NOMO-1 treated with DMSO at 0.1 percent for 48 hours (cell line): ENCODE measurements around the gene CCDC180.
"Not testable (repeated sequence)": the region's sequence is repeated elsewhere in the genome, so short reads cannot be mapped to it uniquely, and the experiment has no call there.

Source experiments
- DNase-seq: peaks from one replicate; lab custom pipeline; 2025; ENCODE audit not compliant: unreplicated experiment; lab: John Stamatoyannopoulos, UW

The CCDC180 gene

DNA sequence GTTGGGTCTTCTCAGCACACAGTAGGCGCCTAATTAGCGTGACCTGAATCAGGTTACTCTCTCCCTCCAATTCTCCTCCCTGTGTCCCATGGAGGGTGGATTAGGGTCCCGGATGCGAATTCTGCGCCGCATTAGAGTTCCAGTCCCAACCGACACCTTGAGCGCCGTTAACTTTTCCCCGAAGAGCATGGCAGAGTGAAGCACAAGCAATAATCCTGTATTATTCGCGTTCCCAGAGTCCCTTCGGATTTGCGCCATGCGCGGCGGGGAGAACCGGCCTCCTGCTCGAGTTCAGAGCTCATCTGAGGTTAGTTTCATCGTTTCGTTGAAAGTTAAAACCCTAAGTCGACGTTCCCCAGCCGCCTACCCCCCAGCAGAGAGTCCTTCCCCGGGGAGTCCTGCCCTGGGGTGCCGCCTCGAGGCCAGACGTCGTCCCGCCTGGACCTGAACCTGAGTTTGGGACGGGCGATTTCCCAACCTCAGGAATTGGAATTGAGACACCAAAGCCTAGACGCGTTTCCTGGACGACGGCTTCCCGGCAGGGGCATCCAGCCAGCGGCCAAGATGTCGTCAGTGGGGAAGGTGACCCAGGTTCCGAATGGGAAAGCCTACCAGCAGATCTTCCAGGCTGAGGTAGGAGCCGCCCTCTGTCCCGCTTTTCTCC is at the start of gene CCDC180:
Gene CCDC180 (plus strand): TSS at position 160 of the 664 bp plus-strand sequence. CDS start 405 bp downstream, at position 565.
- DNase-seq = no peak

DNA sequence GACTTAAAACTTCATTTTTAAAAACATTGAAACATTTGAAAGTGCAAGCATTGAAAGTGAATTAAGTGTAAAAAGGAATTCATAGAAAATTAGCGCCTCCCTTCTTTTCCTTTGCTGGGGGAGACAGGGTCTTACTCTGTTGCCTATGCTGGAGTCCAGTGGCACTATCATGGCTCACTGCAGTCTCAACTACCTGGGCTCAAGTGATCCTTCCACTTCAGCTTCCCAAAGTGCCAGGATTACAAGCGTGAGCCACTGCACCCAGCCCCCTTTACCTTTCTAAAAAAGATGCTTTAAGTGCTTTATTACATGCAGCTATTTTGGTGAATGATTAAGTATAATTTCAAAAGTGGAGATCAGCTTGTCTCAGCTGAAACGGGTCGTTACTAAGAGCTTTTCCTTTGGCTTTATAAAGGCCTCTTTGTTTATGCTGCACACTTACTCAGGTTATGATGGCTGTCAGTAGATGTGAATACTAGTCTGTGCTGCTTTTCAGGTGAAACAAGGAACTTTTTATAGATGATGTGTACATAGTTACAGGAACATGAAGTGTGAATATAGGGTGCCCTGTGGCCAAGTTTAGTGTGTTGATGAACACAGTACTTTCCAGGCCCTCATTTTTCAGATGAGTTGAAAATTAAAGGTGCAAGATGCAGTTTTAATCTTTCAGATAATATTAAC is 47.5 kb upstream of the CCDC180 start:
- not testable (repeated sequence) for DNase-seq

DNA sequence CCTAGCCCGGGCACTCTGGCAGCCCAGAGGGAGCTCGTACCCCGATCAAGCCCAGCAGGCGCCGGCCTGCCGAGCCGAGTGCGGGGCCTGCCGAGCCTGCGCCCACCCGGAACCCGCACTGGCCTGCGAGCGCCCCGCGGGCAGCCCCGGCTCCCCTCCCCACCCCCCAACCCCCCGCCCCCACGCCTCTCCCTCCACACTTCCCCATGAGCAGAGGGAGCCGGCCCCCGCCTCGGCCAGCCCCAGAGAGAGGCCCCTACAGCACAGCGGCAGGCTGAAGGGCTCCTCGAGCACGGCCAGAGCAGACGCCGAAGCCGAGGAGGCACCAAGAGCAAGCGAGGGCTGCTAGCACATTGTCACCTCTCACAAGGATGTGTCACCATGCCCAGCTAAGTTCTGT is 36.2 kb upstream of the CCDC180 start:
- DNase-seq = no peak

DNA sequence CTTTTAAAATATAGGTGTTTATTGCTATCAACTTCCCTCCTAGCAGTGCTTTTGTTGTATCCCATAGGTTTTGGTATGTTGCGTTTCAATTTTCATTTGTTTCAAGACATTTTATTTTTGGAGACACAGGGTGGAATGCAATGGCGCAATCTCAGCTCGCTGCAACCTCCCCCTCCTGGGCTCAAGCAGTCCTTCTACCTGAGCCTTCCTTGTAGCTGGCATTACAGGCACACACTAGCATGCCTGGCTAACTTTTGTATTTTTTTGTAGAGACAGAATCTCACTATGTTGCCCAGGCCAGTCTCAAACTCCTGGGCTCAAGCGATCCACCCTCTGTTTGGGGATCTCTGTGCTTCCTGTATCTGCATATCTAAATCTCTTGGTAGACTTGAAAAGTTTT is 35.4 kb upstream of the CCDC180 start:
- no peak for DNase-seq

DNA sequence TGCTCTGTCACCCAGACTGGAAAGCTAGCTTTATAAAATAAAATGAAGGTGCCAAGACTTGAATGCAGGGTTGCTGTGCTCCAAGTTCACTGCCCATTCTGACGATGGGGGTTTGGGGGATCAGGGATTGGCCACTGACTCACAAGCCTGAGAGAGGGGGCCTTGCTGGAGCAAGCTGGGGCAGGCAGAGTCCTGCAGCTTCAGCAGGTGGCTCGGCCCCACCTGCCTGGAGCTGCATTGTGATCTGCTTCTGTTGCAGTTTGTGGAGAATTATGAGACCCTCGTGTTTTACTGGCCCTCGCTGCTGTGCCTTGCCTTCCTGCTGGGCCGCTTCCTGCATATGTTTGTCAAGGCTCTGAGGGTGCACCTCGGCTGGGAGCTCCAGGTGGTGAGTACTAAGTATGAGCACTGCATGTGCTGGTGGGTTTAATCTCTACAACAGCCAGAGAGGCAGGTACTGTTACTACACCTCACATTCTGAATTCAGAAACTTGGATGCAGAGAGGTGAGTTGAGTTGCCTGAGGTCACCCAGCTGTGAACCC is 31.1 kb upstream of the CCDC180 start:
- DNase-seq = no peak

DNA sequence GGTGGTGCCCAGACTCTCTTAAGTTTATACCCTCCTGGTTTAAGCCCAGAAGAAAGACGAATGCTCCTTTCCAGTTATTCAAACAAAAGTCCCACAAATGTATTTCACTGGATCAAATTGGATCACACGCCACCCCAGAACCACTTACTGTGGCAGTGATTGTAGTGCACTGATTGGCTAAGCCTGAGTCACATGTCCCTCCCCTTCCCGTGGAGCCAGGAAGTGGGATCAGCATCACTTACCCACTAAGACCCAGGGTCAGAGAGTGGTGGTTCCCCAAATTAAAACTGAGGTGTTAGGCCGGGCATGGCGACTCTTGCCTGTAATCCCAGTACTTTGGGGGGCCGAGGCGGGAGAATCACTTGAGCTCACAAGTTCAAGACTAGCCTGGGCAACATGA is 29.5 kb upstream of the CCDC180 start:
- no peak for DNase-seq

DNA sequence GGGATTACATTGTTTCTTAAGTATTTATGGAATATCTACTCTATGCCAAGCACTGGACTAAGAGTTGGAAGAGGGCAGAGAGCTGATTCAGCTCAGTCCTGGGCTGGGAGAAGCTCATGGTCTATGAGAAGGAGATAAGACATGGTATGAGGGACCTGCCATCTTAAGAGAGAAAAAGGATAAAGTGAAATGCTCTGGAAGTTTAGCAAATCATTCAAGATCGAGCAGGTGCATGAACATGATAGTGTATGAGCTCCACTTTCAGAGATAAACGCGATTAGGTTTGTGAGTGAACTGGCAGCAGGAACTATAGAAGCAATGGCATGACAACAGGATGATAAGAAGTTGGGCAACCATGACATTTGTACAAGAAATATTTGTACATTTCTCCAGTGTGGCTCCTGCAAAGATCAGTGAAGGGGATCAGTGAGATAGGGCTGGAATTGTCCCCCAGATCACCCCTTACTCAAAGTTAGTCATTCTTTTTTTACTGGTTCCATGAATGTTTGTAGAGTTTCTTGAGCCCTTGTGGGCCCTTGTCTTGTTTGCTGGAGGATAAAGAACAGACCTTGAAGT is 26.6 kb upstream of the CCDC180 start:
- no peak for DNase-seq

DNA sequence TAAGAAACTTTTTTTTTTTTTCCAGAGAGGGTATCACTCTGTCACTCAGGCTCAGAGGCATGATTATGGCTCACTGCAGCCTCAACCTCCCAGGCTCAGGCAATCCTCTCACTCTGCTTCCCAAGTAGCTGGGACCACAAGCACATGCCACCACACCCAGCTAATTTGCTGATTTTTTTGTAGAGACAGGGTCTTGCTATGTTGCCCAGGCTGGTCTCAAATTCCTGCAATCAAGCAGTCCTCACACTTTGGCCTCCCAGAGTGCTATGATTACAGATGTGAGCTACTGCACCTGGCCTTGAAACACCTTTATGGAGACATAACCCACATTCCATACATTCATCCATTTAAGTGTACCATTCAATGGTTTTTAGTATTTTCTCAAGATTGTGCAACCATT is 23.7 kb upstream of the CCDC180 start:
- no peak for DNase-seq

DNA sequence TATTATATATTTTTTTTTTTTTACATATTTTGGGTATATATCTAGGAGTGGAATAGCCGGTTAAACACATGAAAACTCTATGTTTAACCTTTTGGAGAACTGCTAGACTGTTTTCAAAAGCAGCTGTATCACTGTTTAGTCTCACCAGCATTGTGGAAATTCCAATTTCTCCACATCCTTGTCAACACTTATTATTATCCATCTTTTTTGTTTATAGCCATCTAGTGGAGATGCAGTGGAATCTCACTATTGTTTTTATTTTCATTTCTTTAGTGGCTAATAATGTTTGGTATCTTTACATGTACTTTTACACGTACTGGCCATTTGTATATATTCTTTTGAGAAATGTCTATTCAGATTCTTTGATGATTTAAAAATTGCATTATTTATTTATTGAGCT is 22.7 kb upstream of the CCDC180 start:
- no peak for DNase-seq

DNA sequence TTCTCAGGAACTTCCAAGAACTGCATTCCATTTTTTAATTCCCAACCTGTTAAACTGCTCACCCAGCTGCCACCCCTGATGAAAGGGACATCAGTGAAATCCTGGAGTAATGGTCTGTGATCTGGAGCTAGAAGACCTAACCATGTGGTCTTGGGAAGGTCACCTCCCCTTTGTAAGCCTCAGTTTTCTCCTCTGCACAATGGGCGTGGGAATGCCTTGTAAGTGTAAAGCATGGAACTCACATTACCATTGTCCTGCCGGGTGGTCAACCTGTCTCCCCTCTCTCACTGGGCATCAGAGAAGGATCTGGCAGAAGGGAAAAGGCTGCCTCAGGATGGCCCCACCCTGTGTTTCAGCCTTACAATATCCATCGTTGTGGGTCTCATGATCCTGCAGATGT is 15.3 kb upstream of the CCDC180 start:
- no peak for DNase-seq

DNA sequence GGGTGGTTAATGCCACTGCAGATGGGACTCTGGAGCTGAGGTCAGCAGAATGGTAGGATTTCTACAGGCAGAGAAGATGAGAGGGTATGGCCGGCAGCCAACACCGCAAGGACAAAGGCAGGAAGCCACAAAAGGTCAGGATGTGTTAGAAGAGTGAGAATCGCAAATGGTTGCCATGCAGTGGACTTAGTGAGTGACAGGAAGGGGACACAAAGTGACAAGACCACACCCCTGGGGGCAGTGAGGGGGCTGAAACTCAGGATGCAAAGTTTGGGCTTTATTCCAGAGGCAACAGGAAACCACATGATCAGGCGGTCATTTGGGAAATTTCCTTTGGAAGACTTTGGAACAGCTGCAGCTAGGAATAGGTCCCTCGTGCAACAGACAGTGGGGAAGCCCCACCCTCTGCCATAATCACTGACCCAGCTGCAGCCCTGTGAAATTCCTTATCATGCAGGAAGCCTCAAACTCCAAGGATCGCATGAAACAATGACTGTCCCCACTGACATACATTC is 14.2 kb upstream of the CCDC180 start:
- DNase-seq = no peak

DNA sequence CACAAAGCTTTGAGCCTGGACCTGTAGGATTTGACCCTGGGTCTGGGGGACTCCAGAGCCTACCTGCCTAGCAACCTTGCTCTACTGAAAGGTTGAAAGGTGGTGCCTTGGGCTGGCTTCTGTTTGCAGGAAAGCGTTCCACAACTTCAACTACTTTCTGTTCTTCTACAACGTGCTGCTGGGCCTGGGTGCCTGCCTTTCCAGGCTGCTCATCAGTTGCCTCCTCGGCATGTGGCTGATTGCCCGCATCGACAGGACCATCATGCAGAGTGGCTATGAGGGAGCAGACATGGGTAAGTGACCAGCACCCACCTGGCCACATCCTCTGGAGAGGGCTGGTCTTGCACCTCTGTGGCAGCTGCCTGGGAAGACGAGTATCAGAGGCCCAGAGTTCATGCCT is 13.6 kb upstream of the CCDC180 start:
- no peak for DNase-seq

DNA sequence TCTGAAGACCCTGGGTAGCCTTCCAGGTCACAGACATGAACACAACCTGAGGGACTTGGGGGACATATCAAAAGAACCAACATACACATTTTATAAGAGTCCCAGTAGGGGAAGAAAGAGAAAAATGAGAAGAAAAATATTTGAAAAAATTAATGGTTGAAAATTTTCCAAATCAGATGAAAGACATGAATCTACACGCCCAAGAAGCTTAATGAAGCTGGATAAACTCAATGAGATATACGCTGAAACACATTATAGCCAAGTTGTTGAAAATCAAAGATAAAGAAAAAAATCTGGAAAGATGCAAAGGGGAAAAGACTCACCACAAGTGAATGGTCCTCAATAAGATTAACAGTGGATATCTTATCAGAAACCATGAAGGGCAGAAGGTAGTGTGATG is 9.6 kb upstream of the CCDC180 start:
- DNase-seq = no peak

DNA sequence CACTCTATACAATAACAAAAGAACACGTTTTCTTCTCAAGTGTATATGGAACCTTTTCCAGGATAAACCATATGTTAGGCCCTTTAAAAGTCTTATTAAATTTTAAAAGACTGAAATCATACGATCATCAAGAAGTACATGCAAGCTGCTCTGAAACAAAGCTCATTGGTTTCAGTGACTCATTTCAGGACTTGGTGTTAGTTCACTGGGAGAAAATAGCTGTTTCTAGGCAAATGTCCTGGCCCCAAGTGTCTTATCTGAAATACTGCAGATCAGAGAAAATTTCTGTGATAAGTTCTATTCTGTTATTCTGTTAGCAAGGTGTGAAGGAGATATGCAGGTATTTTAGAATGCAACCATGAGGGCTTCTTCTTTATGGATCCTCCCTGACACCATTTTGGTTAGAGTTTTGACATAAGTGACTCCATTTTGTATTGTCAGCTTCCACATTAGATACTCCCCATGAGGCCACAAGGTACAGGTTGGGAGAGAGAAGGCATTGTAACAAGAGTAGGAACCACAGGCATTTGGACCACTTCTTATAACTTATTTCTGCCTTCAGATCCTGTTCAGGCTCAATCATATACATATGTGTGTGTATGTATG is 7.5 kb upstream of the CCDC180 start:
- DNase-seq = no peak

DNA sequence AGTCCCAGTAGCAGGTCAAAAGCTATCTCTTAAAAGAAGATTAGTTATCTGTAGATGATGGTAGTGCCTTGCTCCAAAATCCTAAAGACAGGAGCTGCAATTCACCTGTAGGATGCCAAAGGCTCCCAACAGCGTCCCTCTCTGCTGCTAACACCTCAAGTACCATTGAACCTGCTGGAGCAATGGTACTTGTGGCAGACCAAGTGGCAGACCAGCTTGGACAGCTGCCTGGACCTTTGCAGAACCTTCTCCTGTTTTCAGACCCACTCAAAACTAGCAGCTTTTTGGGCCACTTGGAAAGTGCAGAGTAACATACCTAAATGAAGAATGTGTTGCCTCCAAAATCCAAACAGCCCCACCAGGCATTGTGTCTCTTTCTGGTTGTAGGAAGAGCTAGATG is 6.9 kb upstream of the CCDC180 start:
- no peak for DNase-seq

DNA sequence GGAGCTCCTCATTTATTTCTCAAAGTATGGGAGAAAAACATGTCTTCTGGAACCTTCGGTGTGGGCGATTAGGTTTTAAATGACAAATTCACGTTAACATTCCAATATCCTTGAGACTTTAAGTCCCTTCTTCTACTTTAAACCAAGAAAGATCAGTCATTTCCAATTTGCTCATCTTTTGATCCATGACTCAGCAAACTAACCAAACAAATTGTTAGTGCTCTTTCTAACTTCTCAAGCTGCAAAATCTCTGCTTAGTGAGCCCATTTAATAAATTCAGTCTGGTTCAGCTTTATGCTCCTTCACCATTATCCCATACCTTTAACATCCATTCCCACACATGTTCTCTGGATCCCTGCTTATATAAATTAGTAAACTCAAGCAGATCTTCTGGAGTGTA is 5.5 kb upstream of the CCDC180 start:
- DNase-seq = no peak

DNA sequence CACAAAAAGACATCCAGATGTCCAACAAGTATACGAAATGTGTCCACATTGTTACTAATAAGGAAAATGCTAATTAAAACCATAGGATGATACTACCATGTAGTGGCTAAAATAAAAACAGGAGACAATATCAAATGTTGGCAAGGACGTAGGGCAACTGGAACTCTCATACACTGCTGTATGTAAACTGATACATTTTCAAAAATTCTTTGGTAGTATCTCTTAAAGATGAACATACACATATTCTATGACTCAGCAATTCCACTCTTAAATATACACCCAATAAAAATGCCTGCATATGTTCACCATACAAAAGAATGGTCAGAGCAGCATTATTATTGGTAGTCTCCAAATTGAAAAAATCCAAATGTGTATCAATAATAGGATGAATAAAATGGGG is 2.9 kb upstream of the CCDC180 start:
- DNase-seq = no peak

DNA sequence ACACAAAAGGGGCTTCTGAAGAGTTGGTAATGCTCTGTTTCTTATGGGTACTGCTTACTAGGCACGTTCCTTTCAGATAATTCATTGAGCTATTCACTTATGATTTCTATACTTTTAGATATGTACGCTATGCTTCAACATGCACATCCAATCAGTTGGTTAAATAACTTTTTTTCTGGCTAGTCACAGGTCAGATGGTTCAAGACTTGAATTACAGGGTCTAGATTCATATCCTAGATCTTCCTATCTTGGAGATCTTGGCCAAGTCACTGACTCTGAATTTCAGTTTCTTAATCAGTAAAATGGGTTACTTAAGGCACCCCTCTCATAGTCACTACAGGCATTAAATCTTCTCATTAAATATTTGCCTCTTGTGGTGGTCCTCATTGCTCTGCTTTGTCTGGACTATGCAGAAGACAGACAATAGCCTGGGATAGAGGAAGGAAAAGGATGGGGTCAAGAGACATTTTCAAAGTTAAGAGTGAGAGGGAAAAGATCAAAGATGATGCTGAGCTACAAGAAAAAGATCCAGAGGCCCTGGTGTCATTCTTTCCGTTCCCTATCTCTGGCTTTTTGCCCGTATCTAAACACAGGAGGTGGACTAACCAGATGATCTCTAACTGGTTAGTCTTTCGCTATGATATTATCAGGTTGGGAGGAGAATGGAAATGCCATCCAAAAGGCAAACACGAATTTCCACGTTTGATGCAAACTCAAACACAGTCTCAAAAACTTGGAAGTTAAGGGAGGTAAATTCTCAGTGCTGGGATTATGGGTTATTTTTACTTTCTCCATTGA is 1.8 kb upstream of the CCDC180 start:
- DNase-seq = no peak

DNA sequence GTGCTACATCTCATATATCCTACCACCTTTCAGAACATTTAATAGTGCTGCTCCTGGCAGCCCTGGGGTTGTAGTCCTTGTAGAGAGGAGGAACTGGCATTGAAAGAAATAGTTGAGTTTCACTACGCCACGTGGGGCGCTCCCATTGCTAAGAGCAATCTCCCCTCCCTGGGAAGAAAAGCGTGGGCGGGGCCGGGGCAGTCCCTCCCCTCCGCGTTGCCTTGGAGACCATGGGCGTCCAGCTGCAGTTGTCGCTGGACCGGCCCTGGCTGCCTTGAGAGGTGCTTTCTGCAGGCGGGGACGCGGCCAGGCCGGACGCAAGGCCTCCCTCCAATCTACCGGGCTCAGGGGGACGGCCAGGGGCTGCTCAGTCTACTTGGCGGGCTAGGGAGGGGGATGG is 368 bp upstream of the CCDC180 start:
- DNase-seq = no peak

DNA sequence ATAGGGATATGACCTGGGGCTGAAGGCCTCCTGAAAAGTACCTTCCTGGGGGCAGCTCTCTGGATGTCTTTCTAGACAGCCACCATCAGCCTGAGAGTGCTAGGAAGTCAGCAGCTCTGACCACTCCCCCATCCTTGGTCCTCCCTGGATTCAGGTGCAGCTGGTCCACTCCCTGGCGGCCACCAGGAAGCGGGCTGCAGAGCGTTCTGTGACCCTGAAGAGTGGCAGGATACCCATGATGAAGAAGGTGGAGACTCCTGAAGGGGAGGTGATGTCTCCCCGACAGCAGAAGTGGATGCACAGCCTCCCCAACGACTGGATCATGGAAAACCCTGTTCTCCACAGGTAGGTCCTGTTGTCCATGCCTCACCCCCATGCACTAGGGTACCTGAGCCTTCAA is 1.8 kb downstream of the CCDC180 start:
- DNase-seq = no peak

DNA sequence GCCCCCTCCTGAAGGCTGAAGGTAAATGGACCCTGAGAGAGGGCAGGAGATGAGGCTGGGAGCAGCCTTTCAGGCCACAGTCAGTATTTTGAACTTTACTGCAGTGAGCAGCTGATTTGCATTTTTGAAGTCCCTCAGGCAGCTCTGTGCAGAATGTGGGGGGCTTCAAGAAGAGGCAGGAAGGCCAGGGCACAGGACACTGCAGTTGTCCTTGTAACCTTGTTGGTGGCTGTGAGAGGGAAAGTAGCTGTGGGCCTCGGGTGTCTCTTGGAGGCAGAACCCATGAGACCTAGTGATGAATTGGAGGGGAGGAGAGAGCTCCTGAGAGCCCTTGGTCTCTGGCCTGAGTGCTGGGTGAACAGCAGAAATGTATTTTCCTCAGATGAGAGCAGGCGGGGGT is 2.6 kb downstream of the CCDC180 start:
- no peak for DNase-seq
